ENCODE data around the gene ITIH3.

DNA sequence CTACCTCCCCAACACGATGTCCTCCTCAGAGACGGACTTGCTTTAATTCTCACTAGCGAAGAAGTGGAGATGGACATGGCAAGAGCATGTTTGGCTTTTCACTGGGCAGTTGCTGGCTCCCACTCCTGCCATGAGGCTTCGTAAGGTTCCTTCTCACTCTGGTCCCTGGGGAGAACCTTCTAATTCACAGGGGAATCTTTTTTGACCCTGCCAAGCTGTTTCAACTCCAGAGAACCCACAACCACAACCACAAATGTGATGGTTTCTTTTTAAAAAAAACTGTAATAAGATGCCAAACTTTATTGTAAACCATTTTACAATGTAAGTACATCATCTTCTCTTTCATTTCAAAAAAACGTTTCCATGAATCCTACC is 41.9 kb downstream of the ITIH3 start:
- TF ChIP-seq, protein P1, sequence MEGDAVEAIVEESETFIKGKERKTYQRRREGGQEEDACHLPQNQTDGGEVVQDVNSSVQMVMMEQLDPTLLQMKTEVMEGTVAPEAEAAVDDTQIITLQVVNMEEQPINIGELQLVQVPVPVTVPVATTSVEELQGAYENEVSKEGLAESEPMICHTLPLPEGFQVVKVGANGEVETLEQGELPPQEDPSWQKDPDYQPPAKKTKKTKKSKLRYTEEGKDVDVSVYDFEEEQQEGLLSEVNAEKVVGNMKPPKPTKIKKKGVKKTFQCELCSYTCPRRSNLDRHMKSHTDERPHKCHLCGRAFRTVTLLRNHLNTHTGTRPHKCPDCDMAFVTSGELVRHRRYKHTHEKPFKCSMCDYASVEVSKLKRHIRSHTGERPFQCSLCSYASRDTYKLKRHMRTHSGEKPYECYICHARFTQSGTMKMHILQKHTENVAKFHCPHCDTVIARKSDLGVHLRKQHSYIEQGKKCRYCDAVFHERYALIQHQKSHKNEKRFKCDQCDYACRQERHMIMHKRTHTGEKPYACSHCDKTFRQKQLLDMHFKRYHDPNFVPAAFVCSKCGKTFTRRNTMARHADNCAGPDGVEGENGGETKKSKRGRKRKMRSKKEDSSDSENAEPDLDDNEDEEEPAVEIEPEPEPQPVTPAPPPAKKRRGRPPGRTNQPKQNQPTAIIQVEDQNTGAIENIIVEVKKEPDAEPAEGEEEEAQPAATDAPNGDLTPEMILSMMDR (conservative IDR thresholded peaks at IDR 0.05): no peak
- TF ChIP-seq ZFX (IDR thresholded peaks at IDR 0.05): no peak

Measured in C4-2B (cell line).